Lower leg skin (tissue), 3 donors: ENCODE measurements around the gene GATAD2B.

Source experiments
- CTCF ChIP-seq, 3 donors: fragments of 450-650 bp; IDR thresholded peaks; one replicate each; pipeline ENCODE4 v1.5.1; 2016; ENCODE audit warnings: antibody characterized with exemption in 3 of 3, mild to moderate bottlenecking in 3 of 3, moderate library complexity in 2 of 3
- POLR2A ChIP-seq, 2 donors: fragments of 450-650 bp; IDR thresholded peaks; one replicate each; pipeline ENCODE4 v1.6.1; 2016 to 2017; ENCODE audit warnings: antibody characterized with exemption in 2 of 2, mild to moderate bottlenecking in 1 of 2, moderate library complexity in 1 of 2

- TF ChIP-seq CTCF (IDR thresholded peaks at IDR 0.05) (no peak), POLR2A (IDR thresholded peaks at IDR 0.05) (no peak)
Measured at GRCh38 chr1:153760440-153760839, 162.3 kb downstream of the GATAD2B start.
